Sigmoid colon (tissue), 7 donors: ENCODE results near the gene QSOX1. TPM values are rescaled to one million over a fixed set of nuclear protein-coding genes. Genes with fewer than 3 reads are reported as not detected.
A peak's percentile ranks its signal among the peaks of the same experiment; 100 is the strongest.

ENCODE experiments used
- DNase-seq: peaks from one replicate; pipeline ENCODE4 v3.0.0-alpha.2; 2019
- H3K27ac ChIP-seq, 4 donors: fragments of 200-600 bp; sonication (generic); one replicate each; pipeline ENCODE4 v1.5.1; 2016 to 2019; ENCODE audit warnings: mild to moderate bottlenecking in 1 of 4
- H3K27me3 ChIP-seq, 3 donors: fragments of 200-600 bp; sonication (generic); one replicate each; pipeline ENCODE4 v1.5.1; 2019; ENCODE audit warnings: mild to moderate bottlenecking in 1 of 3
- H3K36me3 ChIP-seq, 4 donors: fragments of 200-600 bp; sonication (generic); one replicate each; pipeline ENCODE4 v1.5.1; 2016 to 2019
- H3K4me1 ChIP-seq, 4 donors: fragments of 200-600 bp; sonication (generic); one replicate each; pipeline ENCODE4 v1.5.1; 2017 to 2019
- H3K4me3 ChIP-seq, 4 donors: fragments of 200-600 bp; sonication (generic); one replicate each; pipeline ENCODE4 v1.5.1; 2017 to 2019; ENCODE audit warnings: mild to moderate bottlenecking in 2 of 4, moderate library complexity in 1 of 4
- H3K9me3 ChIP-seq, 4 donors: fragments of 200-600 bp in 3 of 4; sonication (generic) in 3 of 4; one replicate each; pipeline versions ENCODE4 v1.5.1 to v1.6.1; 2013 to 2019
- EP300 ChIP-seq, 4 donors: sonication (generic); formaldehyde crosslinking; IDR thresholded peaks; one replicate each; pipeline ENCODE4 v1.6.1; 2017; ENCODE audit warnings: antibody characterized with exemption in 4 of 4
- POLR2A ChIP-seq, 2 donors: fragments of 450-650 bp; IDR thresholded peaks; one replicate each; pipeline ENCODE4 v1.6.1; 2016; ENCODE audit warnings: antibody characterized with exemption in 2 of 2, mild to moderate bottlenecking in 2 of 2, moderate library complexity in 2 of 2
- POLR2AphosphoS5 ChIP-seq, 4 donors: sonication (generic); formaldehyde crosslinking; IDR thresholded peaks; one replicate each; pipeline ENCODE4 v1.6.1; 2017; ENCODE audit warnings: antibody characterized with exemption in 4 of 4
- WGBS, 2 donors: extraction: QIAGEN DNeasy Blood & Tissue Kit; methylation state at CpG; one replicate each; pipeline ENCODE4 v1.1.7; 2013; 5-methylcytosine and 5-hydroxymethylcytosine counted together
- intact Hi-C: fragments of 100-400 bp; cut with DNase I; formaldehyde crosslinking; loops from one replicate; pipeline ENCODE4 v1.15.1; 2023
- polyA plus RNA-seq, 3 donors: library from polyadenylated mRNA; stranded (reverse); fragments of 200-250 nt; gene quantifications; one replicate each; pipeline ENCODE4 v1.2.3, GENCODE V29; 2013
- total RNA-seq, 4 donors: library from RNA; depleted of rRNA; stranded (reverse); fragments of >200 nt; gene quantifications; one replicate each; pipeline ENCODE4 v1.1.0, GENCODE V29; 2016
- TF ChIP-seq, protein P1 (sequence below), 4 experiments: fragments of 450-650 bp in 3 of 4; fragments of 200-600 bp in 1 of 4; IDR thresholded peaks; one replicate each; pipeline ENCODE4 v1.5.1; 2016 to 2019; ENCODE audit warnings: antibody characterized with exemption in 4 of 4, mild to moderate bottlenecking in 3 of 4, moderate library complexity in 2 of 4
- donor health status: healthy with polysubstance abuse.
- donor health status: Bipolar disorder and iron deficiency.
- donor health status: healthy.

QSOX1 gene
- total and polyA plus RNA-seq, 7 donors = 26.4 to 175 (median 71.9) TPM

DNA sequence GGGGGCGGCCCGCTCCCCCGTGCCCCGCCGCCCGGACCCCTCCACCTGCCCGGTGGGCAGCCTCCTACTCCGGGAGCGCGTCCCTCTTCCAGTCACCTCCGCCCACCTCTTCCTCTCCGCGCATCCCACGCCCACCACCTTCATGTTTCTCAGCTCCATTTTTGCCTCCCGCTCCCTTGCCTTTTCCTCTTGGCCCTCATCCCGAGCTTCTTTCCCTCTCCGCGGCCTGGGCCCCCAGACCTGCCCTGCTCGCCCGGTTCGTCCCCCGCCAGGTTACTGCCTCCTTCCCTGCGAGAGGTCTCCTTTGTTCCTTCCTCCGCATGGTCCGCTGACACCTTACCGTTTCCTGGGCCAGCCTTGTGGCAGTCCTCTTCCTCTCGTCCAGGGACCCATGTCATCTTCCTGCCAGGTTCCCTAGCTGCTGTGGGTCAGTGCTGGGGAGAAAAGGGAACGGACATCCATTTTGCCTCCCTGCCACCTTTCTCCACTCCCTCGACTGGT, 563 bp downstream of the QSOX1 start:
- intact Hi-C loops = loop anchor here (2.0 to 10.0 kb wide), 4 partner anchors 50 to 480 kb away; partner anchors contain the start of genes CEP350, TOR1AIP1 and XPR1
- no peaks in the 10 kb centered on the region for H3K36me3 ChIP-seq
- no peaks in the 10 kb centered on the region for H3K27me3 ChIP-seq
- no peak for DNase-seq
- peak overlapping the region; percentile 71 to 92 (median 84) for H3K4me3 ChIP-seq
- H3K27ac ChIP-seq = peak overlapping the region; percentile 92 to 95 (median 94)
- WGBS, 2 donors = 1 to 2% methylated on average over 29 of the region's 29 CpGs
- H3K9me3 ChIP-seq = no peaks in the 10 kb centered on the region
- TF ChIP-seq EP300 (IDR thresholded peaks at IDR 0.05) (no peak), POLR2AphosphoS5 (IDR thresholded peaks at IDR 0.05) (no peak), POLR2A (IDR thresholded peaks at IDR 0.05) (no peak)
- TF ChIP-seq, protein P1, sequence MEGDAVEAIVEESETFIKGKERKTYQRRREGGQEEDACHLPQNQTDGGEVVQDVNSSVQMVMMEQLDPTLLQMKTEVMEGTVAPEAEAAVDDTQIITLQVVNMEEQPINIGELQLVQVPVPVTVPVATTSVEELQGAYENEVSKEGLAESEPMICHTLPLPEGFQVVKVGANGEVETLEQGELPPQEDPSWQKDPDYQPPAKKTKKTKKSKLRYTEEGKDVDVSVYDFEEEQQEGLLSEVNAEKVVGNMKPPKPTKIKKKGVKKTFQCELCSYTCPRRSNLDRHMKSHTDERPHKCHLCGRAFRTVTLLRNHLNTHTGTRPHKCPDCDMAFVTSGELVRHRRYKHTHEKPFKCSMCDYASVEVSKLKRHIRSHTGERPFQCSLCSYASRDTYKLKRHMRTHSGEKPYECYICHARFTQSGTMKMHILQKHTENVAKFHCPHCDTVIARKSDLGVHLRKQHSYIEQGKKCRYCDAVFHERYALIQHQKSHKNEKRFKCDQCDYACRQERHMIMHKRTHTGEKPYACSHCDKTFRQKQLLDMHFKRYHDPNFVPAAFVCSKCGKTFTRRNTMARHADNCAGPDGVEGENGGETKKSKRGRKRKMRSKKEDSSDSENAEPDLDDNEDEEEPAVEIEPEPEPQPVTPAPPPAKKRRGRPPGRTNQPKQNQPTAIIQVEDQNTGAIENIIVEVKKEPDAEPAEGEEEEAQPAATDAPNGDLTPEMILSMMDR (IDR thresholded peaks at IDR 0.05) = no peak
- peaks cover 0 to 21% (median 17%) of the 10 kb centered on the region in 4 donors for H3K4me1 ChIP-seq

- Histone ChIP-seq H3K9me3 (no peaks in the 10 kb centered on the region), H3K27ac (no peak overlapping the region), H3K4me1 (peaks cover 0 to 21% (median 17%) of the 10 kb centered on the region in 4 donors), H3K4me3 (peak overlapping the region in 2 of 4 donors; percentile 71 to 92), H3K27me3 (no peaks in the 10 kb centered on the region), H3K36me3 (no peaks in the 10 kb centered on the region)
- TF ChIP-seq EP300 (IDR thresholded peaks at IDR 0.05) (no peak), POLR2A (IDR thresholded peaks at IDR 0.05) (no peak), POLR2AphosphoS5 (IDR thresholded peaks at IDR 0.05) (no peak)
- TF ChIP-seq, protein P1 (IDR thresholded peaks at IDR 0.05) = no peak
- DNase-seq = no peak
- 84 to 88% methylated on average over 4 of the region's 4 CpGs for WGBS, 2 donors
- intact Hi-C loops = loop anchor here (10.0 kb wide), 3 partner anchors 51 to 479 kb away; partner anchors contain the start of genes CEP350 and XPR1
Observed at GRCh38 chr1:180156201-180156600, 1.5 kb downstream of the QSOX1 start.

GRCh38 chr1:180156631-180157091, 2.0 kb downstream of the QSOX1 start:
- WGBS, 2 donors = 39 to 64% methylated on average over 2 of the region's 2 CpGs
- intact Hi-C loops = loop anchor here (10.0 kb wide), 3 partner anchors 52 to 478 kb away; partner anchors contain the start of genes CEP350 and XPR1
- no peak for DNase-seq
- Histone ChIP-seq H3K27ac (no peak overlapping the region), H3K4me3 (peak overlapping the region in 2 of 4 donors; percentile 71 to 92), H3K36me3 (no peaks in the 10 kb centered on the region), H3K4me1 (peaks cover 0 to 21% (median 17%) of the 10 kb centered on the region in 4 donors), H3K9me3 (no peaks in the 10 kb centered on the region), H3K27me3 (no peaks in the 10 kb centered on the region)
- TF ChIP-seq EP300 (IDR thresholded peaks at IDR 0.05) (no peak), POLR2A (IDR thresholded peaks at IDR 0.05) (no peak), POLR2AphosphoS5 (IDR thresholded peaks at IDR 0.05) (peak in 1 of 4 donors; percentile 22)
- TF ChIP-seq, protein P1 (IDR thresholded peaks at IDR 0.05) = no peak

GRCh38 chr1:180157108-180157507, 2.4 kb downstream of the QSOX1 start:
- intact Hi-C loops = loop anchor here (10.0 kb wide), 3 partner anchors 52 to 478 kb away; partner anchors contain the start of genes CEP350 and XPR1
- Histone ChIP-seq H3K4me3 (no peak overlapping the region), H3K9me3 (no peaks in the 10 kb centered on the region), H3K27ac (no peak overlapping the region), H3K27me3 (no peaks in the 10 kb centered on the region), H3K4me1 (peaks cover 0 to 21% (median 17%) of the 10 kb centered on the region in 4 donors), H3K36me3 (no peaks in the 10 kb centered on the region)
- DNase-seq = no peak
- TF ChIP-seq POLR2AphosphoS5 (IDR thresholded peaks at IDR 0.05) = no peak
- no peak for TF ChIP-seq POLR2A (IDR thresholded peaks at IDR 0.05)
- TF ChIP-seq, protein P1 (IDR thresholded peaks at IDR 0.05) = no peak
- TF ChIP-seq EP300 (IDR thresholded peaks at IDR 0.05) = no peak
- WGBS, 2 donors = 37 to 78% methylated on average over 4 of the region's 4 CpGs
